NCI-H460 (cell line): ENCODE measurements around the gene GAS2. TPM values are rescaled to one million over a fixed set of nuclear protein-coding genes. Genes with fewer than 3 reads are reported as not detected.
A peak's percentile ranks its signal among the peaks of the same experiment; 100 is the strongest.

Source experiments
- DNase-seq: peaks from one replicate; pipeline ENCODE4 v3.0.0-alpha.2; 2016; ENCODE audit warnings: low read depth; ENCODE audit errors: extremely low read depth
- total RNA-seq: library from RNA; depleted of rRNA; stranded (reverse); fragments of >200 nt; shearing (Covaris generic); gene quantifications from 2 replicates; pipeline ENCODE4 v1.2.3, GENCODE V29; 2014

The GAS2 gene
- total RNA-seq, 1 experiment from 2014 or later: 0.77 TPM

- DNase-seq: no peak
Measured at GRCh38 chr11:22780952-22781593, 114.7 kb downstream of the GAS2 start.

DNA sequence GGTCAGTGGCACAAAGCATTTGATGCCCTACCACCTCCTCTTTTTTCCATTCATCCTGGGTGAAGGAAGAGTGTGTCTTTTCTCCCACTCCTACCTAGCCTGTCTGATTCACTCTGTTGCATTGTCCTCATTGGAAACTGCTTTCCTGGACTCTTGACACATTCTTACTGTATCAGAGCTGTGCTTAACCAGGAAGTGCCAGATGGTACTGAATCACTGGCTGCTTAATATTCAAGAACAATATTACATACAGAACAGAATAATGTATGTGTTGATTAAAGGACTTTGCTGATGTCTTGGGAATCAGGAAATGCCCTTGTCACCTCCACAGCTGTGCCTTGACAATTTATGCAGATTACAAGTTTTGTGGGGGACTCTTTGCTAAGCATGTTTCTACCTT lies 118.8 kb downstream of the GAS2 start:
- DNase-seq: no peak

GRCh38 chr11:22786475-22786874 lies 120.1 kb downstream of the GAS2 start:
- no peak for DNase-seq

DNA sequence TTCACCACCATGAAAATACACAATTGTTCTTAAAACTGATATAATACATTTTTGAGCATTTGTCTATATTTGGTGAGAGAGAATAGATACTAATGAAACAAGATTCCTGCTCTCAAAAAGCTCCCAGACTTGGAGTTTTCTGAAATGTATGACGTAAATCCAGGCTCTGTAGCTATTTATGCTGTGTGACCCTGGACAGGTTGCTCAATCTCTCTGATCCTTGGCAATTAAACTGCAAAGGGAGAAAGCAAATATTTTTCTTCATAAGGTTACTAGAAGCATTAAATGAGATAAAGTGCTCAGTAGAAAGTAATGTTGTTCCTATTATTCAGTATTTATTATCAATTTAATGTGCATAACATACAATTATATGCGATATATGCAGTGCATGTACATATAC lies 120.6 kb downstream of the GAS2 start:
- no peak for DNase-seq

DNA sequence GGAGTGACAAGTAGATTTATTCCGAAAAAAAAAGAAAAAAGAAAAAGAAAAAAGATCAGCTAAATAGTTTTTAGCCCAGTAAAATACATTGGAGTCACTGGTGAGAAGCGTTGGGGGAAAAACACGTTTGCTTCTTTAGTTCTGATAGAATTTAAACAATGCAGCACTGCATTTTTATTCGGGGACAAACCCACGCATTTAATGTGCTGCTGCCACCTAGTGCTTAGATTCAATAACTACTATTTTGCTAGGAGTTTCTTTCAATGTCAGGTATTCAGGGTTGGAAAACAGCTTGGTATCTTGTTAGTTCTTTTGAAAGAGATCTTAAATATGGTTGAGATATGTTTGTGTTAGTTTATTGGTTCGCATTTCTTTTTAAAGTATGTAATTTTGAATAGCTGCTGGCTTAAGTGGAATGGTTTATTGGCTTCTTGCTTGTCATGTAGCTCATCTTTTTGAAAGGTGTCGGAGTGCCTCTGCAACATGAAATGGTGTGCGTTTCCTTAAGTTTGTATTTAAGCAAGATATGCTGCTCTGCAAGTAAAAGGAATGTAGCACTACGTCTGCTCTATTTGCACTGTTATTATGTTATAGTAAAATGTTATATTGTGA lies 121.2 kb downstream of the GAS2 start:
- DNase-seq: peak; percentile 23

GRCh38 chr11:22792497-22792896 lies 126.1 kb downstream of the GAS2 start:
- peak; percentile 44 for DNase-seq

GRCh38 chr11:22795914-22796313 lies 129.5 kb downstream of the GAS2 start:
- no peak for DNase-seq

- no peak for DNase-seq
Measured at GRCh38 chr11:22797047-22797446, 130.6 kb downstream of the GAS2 start.

GRCh38 chr11:22798901-22799300 lies 132.5 kb downstream of the GAS2 start:
- no peak for DNase-seq

- DNase-seq: no peak
Measured at GRCh38 chr11:22800482-22800881, 134.1 kb downstream of the GAS2 start.

- no peak for DNase-seq
Measured at GRCh38 chr11:22802861-22803260, 136.4 kb downstream of the GAS2 start.

- DNase-seq: no peak
Measured at GRCh38 chr11:22807391-22807790, 141.0 kb downstream of the GAS2 start.

DNA sequence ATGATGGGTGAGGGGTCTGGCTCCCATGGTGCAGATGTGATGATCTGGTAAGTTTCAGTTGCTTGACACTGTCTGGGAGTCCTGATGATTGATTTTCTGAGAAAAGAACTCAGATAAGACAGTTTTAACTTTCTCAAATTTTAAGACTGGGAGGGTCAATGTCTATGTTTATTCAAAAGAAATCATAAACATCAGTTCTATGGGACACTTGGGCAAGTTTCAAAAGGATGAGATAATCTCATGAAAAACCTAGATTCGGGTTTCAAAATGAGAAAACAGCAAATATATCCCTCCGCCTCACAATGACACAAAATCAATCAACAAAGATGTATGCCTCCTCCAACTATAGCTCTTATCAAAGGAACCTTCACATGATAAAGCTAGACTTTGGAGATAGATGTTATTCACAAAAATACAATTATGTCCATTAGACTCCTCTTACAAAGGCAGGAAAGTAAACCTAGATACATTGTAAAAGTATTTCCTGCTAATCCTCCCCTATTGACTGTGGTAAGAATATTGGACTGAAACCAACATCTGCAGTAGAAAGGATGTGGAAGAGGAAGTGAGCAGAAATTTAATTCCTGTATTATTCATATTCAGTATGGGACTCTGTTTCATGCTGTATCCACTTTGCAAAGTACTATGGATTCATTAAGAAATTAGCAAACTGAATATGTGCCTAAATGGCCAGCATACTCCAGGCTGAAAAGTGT lies 141.6 kb downstream of the GAS2 start:
- DNase-seq: no peak

GRCh38 chr11:22808571-22809197 lies 142.3 kb downstream of the GAS2 start:
- DNase-seq: no peak

- DNase-seq: no peak
Measured at GRCh38 chr11:22809893-22810292, 143.5 kb downstream of the GAS2 start.

GRCh38 chr11:22822203-22822602 lies 155.8 kb downstream of the GAS2 start:
- no peak for DNase-seq

- DNase-seq: no peak
Measured at GRCh38 chr11:22828373-22828772, 162.0 kb downstream of the GAS2 start.

- DNase-seq: peak; percentile 86
Measured at GRCh38 chr11:22829231-22830081, 163.0 kb downstream of the GAS2 start, which contains the start of gene SVIP. Gene SVIP, minus strand, starts transcription at chr11:22829801. Its CDS starts 53 bp downstream, at chr11:22829748.

- DNase-seq: no peak
Measured at GRCh38 chr11:22830082-22830414, 163.6 kb downstream of the GAS2 start.

- DNase-seq: peak; percentile 20
Measured at GRCh38 chr11:22832315-22833015, 166.1 kb downstream of the GAS2 start.
